Limb (tissue), 2 donors: ENCODE results near the gene FBXL15.

Experiments
- DNase-seq, 2 donors: peaks; one replicate each; pipeline ENCODE4 v3.0.0-alpha.2; 2016; ENCODE audit errors: extremely low spot score in 2 of 2

The FBXL15 gene, protein sequence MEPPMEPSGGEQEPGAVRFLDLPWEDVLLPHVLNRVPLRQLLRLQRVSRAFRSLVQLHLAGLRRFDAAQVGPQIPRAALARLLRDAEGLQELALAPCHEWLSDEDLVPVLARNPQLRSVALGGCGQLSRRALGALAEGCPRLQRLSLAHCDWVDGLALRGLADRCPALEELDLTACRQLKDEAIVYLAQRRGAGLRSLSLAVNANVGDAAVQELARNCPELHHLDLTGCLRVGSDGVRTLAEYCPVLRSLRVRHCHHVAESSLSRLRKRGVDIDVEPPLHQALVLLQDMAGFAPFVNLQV

DNA sequence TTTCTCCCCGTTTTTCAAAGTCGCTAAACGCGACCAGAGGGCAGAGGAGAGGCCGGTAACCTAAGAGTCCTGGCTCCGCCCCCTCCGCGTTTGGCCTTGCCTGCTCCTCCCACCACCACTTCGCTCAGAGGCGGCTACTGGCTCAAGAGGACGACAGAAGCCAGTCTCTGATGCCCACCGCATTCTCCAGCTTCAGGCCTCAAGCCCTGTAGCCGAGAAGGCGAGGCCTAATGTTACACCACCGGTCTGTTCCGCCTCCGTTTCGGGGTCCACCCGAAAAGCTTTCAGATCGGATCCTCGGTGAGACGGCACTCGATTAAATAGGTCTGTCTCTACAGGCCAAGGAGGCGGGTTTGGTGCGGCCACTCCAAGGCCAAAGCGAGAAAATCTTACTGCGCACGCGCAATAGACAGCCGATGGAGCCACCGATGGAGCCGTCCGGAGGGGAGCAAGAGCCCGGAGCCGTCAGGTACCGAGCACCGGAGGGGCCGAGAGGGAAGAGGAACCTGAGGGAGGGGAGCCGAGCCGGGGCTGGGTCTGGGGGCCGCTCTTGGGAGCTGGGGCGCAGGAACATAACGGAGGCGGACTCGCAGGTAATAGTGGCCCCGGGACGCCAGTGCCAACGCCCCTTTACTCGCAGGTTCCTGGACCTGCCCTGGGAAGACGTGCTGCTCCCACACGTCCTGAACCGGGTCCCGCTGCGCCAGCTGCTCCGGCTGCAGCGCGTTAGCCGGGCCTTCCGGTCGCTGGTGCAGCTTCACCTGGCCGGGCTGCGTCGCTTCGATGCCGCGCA, at the start of gene FBXL15:
FBXL15 (plus strand) TSS at position 123 of the 793 bp plus-strand sequence; CDS start at position 417, 294 bp downstream.
- DNase-seq, result peak; percentile 96 to 97

DNA sequence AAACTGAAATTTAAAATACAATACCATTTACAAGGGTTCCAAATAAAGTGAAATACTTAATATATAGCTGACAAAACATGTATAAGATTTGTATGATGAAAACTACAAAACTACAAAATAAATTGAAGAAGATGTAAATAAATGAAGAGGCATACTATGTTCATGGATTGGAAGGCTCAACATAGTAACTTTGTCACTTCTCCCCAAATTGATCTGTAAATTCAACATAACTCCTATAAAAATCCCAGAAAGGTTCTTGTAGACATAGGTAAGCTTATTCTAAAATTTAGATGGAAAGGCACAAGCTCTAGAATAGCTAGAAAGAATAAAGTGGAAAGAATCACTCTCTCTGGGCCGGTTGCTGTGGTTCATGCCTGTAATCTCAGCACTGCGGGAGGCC, 49.3 kb upstream of the FBXL15 start:
- DNase-seq, result no peak

- DNase-seq, result no peak
Measured at GRCh38 chr10:102375250-102375649, 45.4 kb upstream of the FBXL15 start.

DNA sequence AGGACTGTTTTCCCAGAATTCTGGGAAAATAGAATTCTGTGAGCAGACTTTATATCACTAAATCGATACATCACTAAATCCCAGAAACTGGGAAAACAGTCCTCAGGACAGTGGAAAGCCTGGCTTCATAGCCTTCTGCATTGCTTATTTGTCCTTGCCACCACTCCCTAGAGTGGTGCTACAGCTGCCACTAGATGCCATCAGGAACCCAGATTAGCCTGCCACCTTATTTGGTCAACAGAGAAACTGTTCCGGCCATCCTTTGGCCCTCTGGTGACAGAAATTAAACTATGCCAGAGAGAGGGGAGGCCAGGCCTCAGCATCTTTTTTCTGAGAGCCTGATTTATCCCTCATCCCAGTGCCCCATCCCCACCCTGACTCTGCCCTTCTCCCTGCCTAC, 44.8 kb upstream of the FBXL15 start:
- no peak for DNase-seq

DNA sequence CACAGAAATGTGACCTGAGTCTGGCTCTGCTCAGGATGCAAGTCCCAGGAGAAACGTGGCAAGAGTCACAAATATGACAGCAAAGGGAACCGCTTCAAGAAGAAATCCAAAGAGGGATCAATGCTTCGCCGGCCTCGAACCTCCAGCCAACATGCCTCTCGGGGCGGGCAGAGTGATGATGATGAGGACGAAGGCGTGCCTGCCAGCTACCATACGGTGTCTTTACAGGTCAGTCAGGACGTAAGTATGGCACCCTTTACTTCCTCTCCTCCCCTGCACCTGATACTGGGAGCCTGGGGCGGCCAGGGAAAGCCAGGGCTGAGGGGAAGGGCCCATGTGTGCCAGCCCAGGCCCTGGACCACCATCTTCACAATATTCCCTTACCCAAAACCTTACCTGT, 43.7 kb upstream of the FBXL15 start:
- DNase-seq, result no peak

GRCh38 chr10:102379383-102379782, 41.3 kb upstream of the FBXL15 start:
- no peak for DNase-seq

DNA sequence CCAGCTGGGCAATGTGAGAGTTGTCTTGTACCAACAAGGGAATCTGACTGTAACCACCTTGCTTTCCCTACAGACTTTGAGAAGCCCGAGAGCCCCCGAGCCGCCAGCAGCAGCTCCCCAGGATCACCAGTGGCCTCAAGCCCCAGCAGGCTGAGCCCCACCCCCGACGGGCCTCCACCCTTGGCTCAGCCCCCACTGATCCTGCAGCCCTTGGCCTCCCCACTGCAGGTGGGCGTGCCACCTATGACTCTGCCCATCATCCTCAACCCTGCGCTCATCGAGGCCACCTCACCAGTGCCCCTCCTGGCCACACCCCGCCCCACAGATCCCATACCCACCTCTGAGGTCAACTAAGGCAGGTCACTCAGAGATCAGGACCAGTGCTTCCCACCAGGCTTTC, 38.7 kb upstream of the FBXL15 start:
- DNase-seq, result no peak

DNA sequence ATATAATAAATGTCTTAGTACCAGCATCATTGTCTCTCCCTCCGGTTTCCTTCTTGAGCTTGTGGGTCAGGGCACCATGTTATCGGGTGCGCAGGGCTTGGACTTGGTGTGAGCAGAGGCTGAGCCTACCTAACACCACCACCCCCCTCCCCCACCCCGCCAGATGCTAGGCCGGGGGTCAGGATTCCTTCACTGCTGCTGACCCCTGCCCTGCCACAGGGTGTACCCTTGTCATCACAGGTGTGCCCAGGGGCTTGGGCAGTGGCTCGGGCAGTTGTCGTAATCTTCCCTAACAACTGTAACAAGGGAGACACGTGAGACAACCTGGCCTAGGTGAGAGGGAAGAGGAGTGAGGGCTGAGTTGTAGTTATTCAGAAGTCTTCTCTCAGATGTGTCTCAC, 37.8 kb upstream of the FBXL15 start:
- DNase-seq, result no peak

DNA sequence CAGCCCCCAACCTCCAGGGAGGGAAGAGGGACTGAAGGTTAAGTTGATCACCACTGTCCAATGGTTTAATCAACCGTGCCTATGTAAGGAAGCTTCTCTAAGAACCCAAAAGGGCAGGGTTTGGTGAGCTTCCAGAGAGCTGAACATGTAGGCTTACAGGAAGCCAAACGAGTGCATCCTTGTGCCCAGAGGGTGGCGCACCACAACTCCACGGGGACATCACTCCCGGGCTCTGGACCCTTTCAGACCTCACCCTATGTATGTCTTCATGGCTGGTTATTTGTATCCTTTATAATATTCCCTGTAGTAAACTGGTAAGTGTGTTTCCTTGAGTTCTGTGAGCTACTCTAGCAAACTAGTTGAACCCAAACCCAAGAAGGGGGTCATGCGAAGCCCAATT, 36.6 kb upstream of the FBXL15 start:
- no peak for DNase-seq

GRCh38 chr10:102384606-102385429, 35.8 kb upstream of the FBXL15 start:
- DNase-seq, result no peak

- no peak for DNase-seq
Measured at GRCh38 chr10:102389894-102390293, 30.7 kb upstream of the FBXL15 start.

GRCh38 chr10:102392306-102392705, 28.3 kb upstream of the FBXL15 start:
- no peak for DNase-seq

- no peak for DNase-seq
Measured at GRCh38 chr10:102393411-102394078, 27.1 kb upstream of the FBXL15 start.

DNA sequence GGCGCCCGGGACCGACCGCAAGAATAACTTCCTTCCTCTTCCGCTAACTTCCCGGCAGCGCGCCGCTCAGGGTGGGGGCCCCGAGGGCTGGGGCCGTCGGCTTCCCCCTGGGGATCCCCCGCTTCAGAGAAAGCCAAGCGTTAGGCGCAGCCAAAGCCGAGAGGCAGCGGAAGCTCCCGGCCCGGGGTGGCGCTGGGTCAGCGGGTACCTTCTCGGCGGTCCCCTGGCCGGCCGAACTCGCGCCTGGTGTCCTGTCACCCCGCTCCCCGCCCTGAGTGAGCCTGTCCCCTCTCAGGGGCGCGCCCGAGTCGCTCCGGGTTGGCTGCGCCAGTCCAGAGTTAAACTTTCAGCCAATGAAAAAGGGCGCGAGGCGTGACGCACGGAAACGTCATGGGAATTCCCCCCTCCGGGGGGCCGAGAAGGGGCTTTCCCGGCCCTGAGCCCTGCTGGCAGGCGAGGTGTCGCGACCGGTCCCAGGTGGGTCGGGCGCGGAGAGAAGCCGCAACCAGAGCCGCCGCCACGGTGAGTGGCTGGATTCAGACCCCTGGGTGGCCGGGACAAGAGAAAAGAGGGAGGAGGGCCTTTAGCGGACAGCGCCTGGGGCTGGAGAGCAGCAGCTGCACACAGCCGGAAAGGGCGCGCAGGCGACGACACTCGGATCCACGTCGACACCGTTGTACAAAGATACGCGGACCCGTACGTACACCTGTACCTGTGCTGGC, 26.4 kb upstream of the FBXL15 start:
- peak; percentile 87 to 93 for DNase-seq

DNA sequence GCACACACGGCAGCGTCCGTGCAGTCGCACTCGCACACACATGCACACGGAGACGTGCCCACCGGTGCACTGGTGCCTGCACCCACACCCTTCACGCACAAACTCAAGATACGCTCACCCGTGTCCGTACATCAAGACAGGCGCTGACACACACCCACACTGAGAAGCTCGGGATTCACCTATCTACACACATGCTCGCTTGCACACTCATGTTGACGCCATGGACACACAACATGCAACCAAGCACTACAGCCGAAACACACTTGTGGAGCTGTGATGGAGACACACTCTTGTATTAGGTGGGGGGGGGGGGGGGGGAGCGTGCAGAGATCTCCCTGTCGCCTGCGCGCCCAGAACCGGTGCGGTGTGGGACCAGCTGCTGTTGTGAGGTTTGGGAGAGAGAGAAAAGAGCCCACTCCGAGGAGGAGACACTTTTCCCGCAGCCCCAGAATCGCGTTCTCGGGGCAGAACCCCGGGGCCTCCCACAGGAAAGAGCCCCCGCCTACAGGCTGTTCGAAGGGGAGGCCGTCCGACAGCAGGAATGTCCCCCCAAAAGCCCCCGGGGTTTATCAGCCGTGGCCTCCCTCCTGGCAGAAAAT, 25.7 kb upstream of the FBXL15 start:
- DNase-seq, result no peak

DNA sequence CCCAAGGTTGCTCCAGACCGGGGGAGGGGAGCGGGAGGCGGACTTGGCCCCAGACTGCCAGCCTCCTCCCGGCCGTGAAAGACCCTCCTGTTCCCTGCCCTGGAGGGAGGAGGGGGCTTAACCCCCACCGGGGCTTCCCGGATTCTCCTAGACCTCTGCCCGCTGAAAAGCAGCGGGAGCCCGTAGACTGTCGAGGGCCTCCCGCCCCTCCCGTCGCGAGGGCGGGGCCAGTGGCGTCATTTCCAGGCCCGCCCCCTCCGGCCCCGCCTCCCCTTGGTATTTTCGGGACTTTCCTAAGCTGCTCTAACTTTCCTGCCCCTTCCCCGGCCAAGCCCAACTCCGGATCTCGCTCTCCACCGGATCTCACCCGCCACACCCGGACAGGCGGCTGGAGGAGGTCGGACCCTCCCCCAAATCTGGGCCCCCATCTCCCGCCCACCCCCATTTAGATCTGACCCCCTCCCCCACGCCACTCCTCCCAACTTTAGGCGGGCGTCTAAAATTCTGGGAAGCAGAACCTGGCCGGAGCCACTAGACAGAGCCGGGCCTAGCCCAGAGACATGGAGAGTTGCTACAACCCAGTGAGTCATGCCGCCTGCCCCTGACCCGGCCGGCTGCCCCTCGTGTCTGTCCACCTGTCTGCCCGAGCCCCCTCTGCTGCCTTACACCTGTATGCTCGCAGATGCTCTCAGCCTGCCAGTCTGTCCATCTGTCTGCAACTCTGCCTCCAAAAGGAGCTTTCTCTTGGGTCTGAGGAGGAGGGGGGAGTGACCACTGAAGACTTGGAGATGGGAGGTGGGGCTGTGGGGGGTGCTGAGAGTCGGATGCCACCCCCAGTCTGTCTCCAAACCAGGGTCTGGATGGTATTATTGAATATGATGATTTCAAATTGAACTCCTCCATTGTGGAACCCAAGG, 25.0 kb upstream of the FBXL15 start, which contains the start of gene NFKB2:
NFKB2 (plus strand) TSS at position 306 of the 917 bp plus-strand sequence; CDS start at position 561, 255 bp downstream.
- DNase-seq, result peak; percentile 89 to 96

- DNase-seq, result no peak
Measured at GRCh38 chr10:102396317-102396650, 24.4 kb upstream of the FBXL15 start.

GRCh38 chr10:102396730-102397151, 23.9 kb upstream of the FBXL15 start:
- no peak for DNase-seq
